GM23248 (cell line): ENCODE results near the gene SLC12A6.

Experiments used
- EZH2 ChIP-seq: fragments of 200-600 bp; sonication (generic); IDR thresholded peaks from 2 replicates; pipeline ENCODE4 v1.6.1; 2018; ENCODE audit warnings: antibody characterized with exemption, mild to moderate bottlenecking; ENCODE audit not compliant: insufficient read depth, poor library complexity, severe bottlenecking
- EZH2phosphoT487 ChIP-seq: fragments of 200-600 bp; sonication (generic); IDR thresholded peaks from 2 replicates; pipeline ENCODE4 v1.6.1; 2018; ENCODE audit warnings: antibody characterized with exemption, moderate library complexity, mild to moderate bottlenecking, low read depth; ENCODE audit not compliant: insufficient read depth

DNA sequence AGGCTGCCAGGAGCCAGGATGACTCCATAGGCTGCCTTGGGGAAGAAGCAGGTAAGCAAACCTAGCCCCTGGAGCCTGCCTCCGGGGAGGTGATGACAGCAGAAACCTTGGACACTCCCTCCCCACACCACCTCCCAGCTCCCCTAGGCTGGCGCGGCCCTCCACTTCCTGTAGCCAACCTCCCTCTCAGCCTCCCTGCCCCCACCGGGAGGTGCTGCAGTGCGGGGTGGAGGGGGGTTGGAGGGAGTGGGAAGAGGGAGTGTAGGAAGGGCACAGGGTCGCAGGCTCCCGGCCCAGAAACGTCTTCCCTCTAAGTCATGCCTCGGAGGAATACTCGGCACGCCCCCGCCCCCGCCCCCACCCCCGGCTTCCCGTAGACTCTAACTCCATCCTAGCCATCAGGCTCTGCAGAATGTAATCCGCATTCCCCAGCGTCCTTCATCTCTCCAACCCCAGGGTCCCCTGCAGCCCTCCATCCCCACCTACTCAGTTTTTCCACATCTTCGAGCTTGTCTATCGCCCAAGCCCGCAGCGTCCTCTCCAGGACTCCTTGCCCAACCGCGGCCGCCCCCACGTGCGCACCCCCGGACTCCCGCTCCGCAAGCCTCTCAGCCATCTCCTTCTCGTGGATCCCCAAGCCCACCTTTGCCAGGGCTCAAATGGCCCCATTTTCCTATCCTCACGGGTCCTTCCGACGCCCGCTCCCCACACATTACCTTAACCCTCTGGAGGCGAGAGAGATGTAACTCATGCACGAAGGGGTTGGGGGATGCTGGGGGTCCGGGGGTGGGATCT lies 28.9 kb upstream of the SLC12A6 start:
- TF ChIP-seq EZH2phosphoT487 (no peak), EZH2 (no peak)
